GM21390 (cell line): Measurements from ENCODE around the gene GLT8D2.
A peak's percentile ranks its signal among the peaks of the same experiment; 100 is the strongest.

Experiments
- ATAC-seq: cut with Tn5 transposase; IDR thresholded peaks from one replicate; pipeline ENCODE4 v1.9.1; 2021; ENCODE audit not compliant: unreplicated experiment

Gene GLT8D2

GRCh38 chr12:104003596-104003995 is 46.4 kb downstream of the GLT8D2 start:
- ATAC-seq: no peak

GRCh38 chr12:104002686-104003085 is 47.3 kb downstream of the GLT8D2 start:
- ATAC-seq: no peak

- no peak for ATAC-seq
Measured at GRCh38 chr12:104000807-104001434, 49.1 kb downstream of the GLT8D2 start.

GRCh38 chr12:103998976-103999375 is 51.0 kb downstream of the GLT8D2 start:
- no peak for ATAC-seq

GRCh38 chr12:103997286-103997900 is 52.6 kb downstream of the GLT8D2 start:
- ATAC-seq: no peak

- no peak for ATAC-seq
Measured at GRCh38 chr12:103996595-103996994, 53.4 kb downstream of the GLT8D2 start.

GRCh38 chr12:103994235-103994634 is 55.8 kb downstream of the GLT8D2 start:
- no peak for ATAC-seq

GRCh38 chr12:103986829-103987228 is 63.2 kb downstream of the GLT8D2 start:
- no peak for ATAC-seq

- no peak for ATAC-seq
Measured at GRCh38 chr12:103978384-103978982, 71.5 kb downstream of the GLT8D2 start.

GRCh38 chr12:103975368-103975767 is 74.6 kb downstream of the GLT8D2 start:
- no peak for ATAC-seq

- no peak for ATAC-seq
Measured at GRCh38 chr12:103973909-103974308, 76.1 kb downstream of the GLT8D2 start.

- ATAC-seq: no peak
Measured at GRCh38 chr12:103969391-103969790, 80.6 kb downstream of the GLT8D2 start.

- ATAC-seq: no peak
Measured at GRCh38 chr12:103966736-103967135, 83.3 kb downstream of the GLT8D2 start.

- ATAC-seq: peak; percentile 91
Measured at GRCh38 chr12:103965590-103966504, 84.1 kb downstream of the GLT8D2 start, which contains the start of gene TDG. TSS of gene TDG (plus strand) at chr12:103965872. CDS start at chr12:103966038, 166 bp downstream.

GRCh38 chr12:103965255-103965589 is 84.8 kb downstream of the GLT8D2 start:
- ATAC-seq: no peak

GRCh38 chr12:103964805-103965204 is 85.2 kb downstream of the GLT8D2 start:
- ATAC-seq: no peak

- ATAC-seq: no peak
Measured at GRCh38 chr12:103962493-103962892, 87.5 kb downstream of the GLT8D2 start.

- ATAC-seq: no peak
Measured at GRCh38 chr12:103960616-103961227, 89.3 kb downstream of the GLT8D2 start.

- no peak for ATAC-seq
Measured at GRCh38 chr12:103958621-103959020, 91.4 kb downstream of the GLT8D2 start.

GRCh38 chr12:103957865-103958388 is 92.1 kb downstream of the GLT8D2 start:
- no peak for ATAC-seq
